Measurements from ENCODE around the gene INSC.

INSC gene

GRCh38 chr11:15266999-15267398, 152.3 kb downstream of the INSC start:
- Histone ChIP-seq H3K4me1 (ENCODE audit: insufficient read depth, low read length, severe bottlenecking) (no peaks in the 10 kb centered on the region), H3K9me2 (ENCODE audit: low read depth, low read length) (no peaks in the 10 kb centered on the region), H3K27me3 (ENCODE audit: insufficient read depth, low read length) (no peaks in the 10 kb centered on the region), H3K36me3 (ENCODE audit: insufficient read depth, low read length) (no peaks in the 10 kb centered on the region), H4K20me1 (ENCODE audit: insufficient read depth, low read length) (no peaks in the 10 kb centered on the region), H3K79me2 (ENCODE audit: insufficient read depth, low read length) (no peaks in the 10 kb centered on the region), H3K4me2 (ENCODE audit: low read length) (no peak overlapping the region), H3K4me3 (ENCODE audit: low read depth, low read length, poor library complexity, severe bottlenecking) (no peak overlapping the region), H2AFZ (ENCODE audit: low read length) (no peak overlapping the region), H3K9ac (ENCODE audit: low read length) (no peak overlapping the region), H3F3A (ENCODE audit: insufficient read depth, low read length) (no peaks in the 10 kb centered on the region), H3K9me3 (ENCODE audit: low read length) (peaks cover 7% of the 10 kb centered on the region; the same call in 1 of the 2 replicates), H3K27ac (ENCODE audit: low read depth, low read length, poor library complexity, severe bottlenecking) (no peak overlapping the region)
- no peak for TF ChIP-seq CTCF (IDR thresholded peaks at IDR 0.05; ENCODE audit: low read length)
- no peak for TF ChIP-seq EZH2 (IDR thresholded peaks at IDR 0.05; ENCODE audit: borderline replicate concordance, low read length)

GRCh38 chr11:15268598-15268997, 153.9 kb downstream of the INSC start:
- Histone ChIP-seq H3K4me3 (ENCODE audit: low read depth, low read length, poor library complexity, severe bottlenecking) (no peak overlapping the region), H3F3A (ENCODE audit: insufficient read depth, low read length) (no peaks in the 10 kb centered on the region), H3K79me2 (ENCODE audit: insufficient read depth, low read length) (no peaks in the 10 kb centered on the region), H3K9me3 (ENCODE audit: low read length) (peaks cover 7% of the 10 kb centered on the region; the same call in 1 of the 2 replicates), H3K9ac (ENCODE audit: low read length) (no peak overlapping the region), H2AFZ (ENCODE audit: low read length) (no peak overlapping the region), H3K36me3 (ENCODE audit: insufficient read depth, low read length) (no peaks in the 10 kb centered on the region), H3K27me3 (ENCODE audit: insufficient read depth, low read length) (no peaks in the 10 kb centered on the region), H3K9me2 (ENCODE audit: low read depth, low read length) (no peaks in the 10 kb centered on the region), H3K27ac (ENCODE audit: low read depth, low read length, poor library complexity, severe bottlenecking) (no peak overlapping the region), H3K4me1 (ENCODE audit: insufficient read depth, low read length, severe bottlenecking) (no peaks in the 10 kb centered on the region), H4K20me1 (ENCODE audit: insufficient read depth, low read length) (no peaks in the 10 kb centered on the region), H3K4me2 (ENCODE audit: low read length) (no peak overlapping the region)
- TF ChIP-seq CTCF (IDR thresholded peaks at IDR 0.05; ENCODE audit: low read length), result no peak
- TF ChIP-seq EZH2 (IDR thresholded peaks at IDR 0.05; ENCODE audit: borderline replicate concordance, low read length), result no peak

GRCh38 chr11:15275141-15275540, 160.4 kb downstream of the INSC start:
- no peaks in the 10 kb centered on the region for H3K27me3 ChIP-seq (ENCODE audit: insufficient read depth, low read length)
- H3K4me2 ChIP-seq (ENCODE audit: low read length), result no peak overlapping the region
- no peak overlapping the region for H3K9ac ChIP-seq (ENCODE audit: low read length)
- no peaks in the 10 kb centered on the region for H3K9me3 ChIP-seq (ENCODE audit: low read length)
- no peak for TF ChIP-seq CTCF (IDR thresholded peaks at IDR 0.05; ENCODE audit: low read length)
- no peak for TF ChIP-seq EZH2 (IDR thresholded peaks at IDR 0.05; ENCODE audit: borderline replicate concordance, low read length)
- H3K79me2 ChIP-seq (ENCODE audit: insufficient read depth, low read length), result no peaks in the 10 kb centered on the region
- H4K20me1 ChIP-seq (ENCODE audit: insufficient read depth, low read length), result no peaks in the 10 kb centered on the region
- no peaks in the 10 kb centered on the region for H3K9me2 ChIP-seq (ENCODE audit: low read depth, low read length)
- no peak overlapping the region for H3K4me3 ChIP-seq (ENCODE audit: low read depth, low read length, poor library complexity, severe bottlenecking)
- H3F3A ChIP-seq (ENCODE audit: insufficient read depth, low read length), result no peaks in the 10 kb centered on the region
- H3K27ac ChIP-seq (ENCODE audit: low read depth, low read length, poor library complexity, severe bottlenecking), result no peak overlapping the region
- no peaks in the 10 kb centered on the region for H3K36me3 ChIP-seq (ENCODE audit: insufficient read depth, low read length)
- H3K4me1 ChIP-seq (ENCODE audit: insufficient read depth, low read length, severe bottlenecking), result no peaks in the 10 kb centered on the region
- no peak overlapping the region for H2AFZ ChIP-seq (ENCODE audit: low read length)

Measured in OCI-LY1 (cell line).